NCI-H524 treated with DMSO at 0.1 percent for 48 hours (cell line): Measurements from ENCODE around the gene SLC24A4.

Source experiments
- DNase-seq: peaks from one replicate; lab custom pipeline; 2025; lab: John Stamatoyannopoulos, UW

The SLC24A4 gene

DNA sequence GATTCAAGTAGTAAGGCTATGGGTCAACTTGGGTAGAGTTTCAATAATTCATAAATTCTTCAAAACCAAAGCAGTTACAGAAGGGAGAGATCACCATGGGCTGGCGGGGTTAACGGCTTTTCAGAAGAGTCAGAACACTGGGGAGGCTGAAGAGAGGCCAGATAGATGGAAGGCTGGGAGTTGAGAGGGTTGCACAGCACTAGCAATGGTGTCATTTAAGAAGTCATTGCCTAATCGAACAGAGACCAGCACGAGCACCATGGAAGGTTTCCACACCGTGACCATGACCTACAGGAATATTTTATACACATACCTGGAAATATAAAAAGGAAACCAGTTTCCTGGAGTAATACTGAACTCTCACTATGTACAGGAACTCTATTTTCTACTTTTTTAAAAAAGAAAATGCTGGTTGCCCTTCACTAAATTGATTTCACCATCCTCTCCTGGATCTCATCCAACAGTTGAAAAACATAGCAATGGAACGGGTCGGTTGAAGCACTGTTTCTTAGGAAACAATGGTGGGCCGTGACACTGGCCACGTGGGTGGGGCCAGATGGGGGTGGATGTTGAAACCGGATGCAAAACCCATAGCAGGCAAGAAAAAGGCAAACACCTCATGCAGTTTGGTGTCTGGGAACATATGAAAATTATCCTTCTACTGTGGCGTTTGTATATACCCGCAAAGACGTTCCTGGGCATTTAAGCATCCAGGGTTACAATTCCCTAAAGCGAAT is 152.7 kb downstream of the SLC24A4 start:
- DNase-seq: no peak

DNA sequence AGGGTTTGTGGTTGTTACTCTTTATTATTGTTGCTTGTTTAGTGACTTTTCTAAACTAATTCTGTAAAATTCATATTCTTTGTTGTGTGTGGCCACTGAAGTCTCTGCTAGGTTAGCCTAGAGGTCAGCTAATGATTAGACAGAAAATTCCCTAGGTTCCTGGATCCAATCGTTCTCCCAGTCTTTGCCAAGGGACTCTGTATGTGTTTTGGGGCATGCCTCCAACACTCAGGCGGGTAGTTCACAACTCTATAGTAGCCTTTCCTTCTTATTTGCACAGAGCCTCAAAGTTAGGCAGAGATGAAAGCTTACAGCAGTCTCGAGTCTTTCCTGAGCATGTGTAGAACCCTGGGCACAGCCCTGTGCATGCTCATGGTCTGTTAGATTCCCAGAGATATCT is 157.9 kb downstream of the SLC24A4 start:
- DNase-seq: no peak

DNA sequence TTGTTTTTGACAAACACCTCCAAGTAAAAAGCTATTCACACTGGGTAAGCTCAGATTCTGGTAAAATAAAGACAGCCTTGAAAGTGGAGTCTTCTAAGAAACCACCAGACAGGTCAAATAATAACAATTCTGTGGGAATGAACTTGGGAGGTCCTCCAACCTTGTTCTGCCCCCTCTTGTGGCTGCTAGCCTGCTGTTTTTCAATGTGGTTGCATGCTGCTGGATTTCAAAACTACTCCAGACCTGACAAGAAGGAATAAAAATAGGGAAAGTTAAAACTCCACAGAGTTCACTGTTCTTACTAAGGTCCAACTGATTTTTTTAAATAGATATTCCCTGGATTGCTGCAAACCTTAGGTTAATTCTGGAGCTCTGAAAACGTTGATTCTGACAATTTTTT is 158.4 kb downstream of the SLC24A4 start:
- DNase-seq: no peak

DNA sequence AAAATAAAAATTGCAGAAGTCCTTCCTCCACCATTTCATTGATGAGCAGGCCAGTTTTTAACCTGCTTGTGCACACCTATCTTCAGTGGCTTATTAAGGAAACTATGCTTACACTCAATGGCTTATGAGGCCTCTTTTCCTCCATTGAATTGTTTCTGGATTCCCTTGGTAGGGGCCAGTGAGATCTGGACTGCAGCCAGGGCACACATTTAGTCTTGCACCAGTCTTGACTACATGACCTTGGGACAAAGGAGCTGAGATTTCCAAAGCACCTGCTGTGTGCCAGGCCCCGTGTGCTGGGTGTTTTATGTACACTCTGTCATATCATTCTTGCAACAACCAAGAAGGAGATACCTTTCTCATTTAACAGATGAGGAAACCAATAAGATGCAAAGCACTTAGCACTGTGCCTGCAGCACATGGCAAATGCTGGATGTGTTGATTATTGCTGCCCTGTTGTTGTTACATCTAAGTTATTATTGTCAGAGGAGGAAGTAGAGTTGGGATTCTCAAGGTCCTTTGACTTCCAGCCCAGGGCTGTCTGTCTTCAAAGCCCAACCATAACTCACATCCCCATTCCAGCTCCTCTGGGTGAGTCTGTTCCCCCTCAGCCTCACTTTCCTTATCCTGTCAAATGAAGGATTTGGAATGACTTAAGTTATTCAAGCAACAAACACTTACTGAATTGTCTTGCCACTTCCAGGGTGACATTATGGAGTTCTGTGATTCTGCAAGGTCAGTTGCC is 159.0 kb downstream of the SLC24A4 start:
- DNase-seq: no peak

DNA sequence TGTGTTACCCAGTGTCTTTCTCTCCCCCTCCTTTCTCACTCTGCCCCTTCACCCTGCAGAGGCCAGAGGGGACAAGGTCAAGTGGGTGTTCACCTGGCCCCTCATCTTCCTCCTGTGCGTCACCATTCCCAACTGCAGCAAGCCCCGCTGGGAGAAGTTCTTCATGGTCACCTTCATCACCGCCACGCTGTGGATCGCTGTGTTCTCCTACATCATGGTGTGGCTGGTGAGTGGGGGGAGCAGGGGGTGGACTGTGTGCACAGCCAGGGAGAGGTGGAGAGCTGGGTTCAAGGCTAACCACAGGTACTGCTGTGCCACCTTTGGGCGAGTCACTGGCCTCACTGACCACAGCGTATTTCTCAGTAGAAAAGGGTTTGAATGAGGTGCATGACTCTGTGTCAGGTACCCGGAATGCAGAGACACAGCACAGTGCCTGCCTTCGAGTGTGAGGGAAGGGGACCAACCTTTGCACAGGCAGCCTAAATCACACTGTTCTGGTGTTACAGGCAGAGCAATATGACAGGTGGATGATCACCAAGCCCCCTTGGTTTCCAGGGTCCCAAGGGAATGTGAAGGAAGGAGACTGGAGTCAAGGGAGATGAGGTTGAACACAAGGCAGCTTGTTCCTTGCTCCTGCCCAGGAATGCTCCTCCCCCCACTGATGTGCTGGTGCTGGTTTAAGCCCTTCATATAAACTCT is 159.8 kb downstream of the SLC24A4 start:
- DNase-seq: no peak

DNA sequence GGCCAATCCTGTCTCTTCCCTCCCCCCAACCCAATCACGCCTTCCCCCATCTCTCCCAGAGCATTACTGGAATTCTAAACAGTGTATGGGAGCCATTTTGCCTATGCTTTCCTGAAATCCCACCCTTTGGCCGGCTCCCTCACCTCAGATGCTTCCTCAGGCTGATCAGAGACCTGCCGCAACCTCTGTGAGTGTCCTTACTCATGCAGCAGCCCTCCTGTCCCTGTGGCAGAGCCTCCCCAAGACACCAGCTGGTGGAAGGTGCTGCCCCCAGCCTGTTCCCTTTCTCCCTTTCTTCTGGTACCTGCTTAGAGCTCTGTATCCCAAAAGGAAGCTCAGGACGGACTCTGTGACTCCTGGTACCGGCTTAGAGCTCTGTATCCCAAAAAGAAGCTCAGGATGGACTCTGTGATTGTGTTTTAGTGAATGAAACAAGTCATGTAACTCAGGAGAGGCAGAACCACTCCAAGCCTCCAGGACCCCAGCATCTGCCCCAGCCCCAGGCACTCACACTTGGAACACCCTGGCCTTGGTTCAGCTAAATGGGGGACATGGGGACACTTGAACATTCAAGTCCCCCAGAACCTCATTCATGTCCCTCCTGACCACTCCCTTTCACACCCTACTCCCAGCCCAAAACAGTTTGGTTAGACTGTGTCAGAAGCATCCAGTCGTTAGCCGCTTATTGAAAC is 161.3 kb downstream of the SLC24A4 start:
- no peak for DNase-seq

DNA sequence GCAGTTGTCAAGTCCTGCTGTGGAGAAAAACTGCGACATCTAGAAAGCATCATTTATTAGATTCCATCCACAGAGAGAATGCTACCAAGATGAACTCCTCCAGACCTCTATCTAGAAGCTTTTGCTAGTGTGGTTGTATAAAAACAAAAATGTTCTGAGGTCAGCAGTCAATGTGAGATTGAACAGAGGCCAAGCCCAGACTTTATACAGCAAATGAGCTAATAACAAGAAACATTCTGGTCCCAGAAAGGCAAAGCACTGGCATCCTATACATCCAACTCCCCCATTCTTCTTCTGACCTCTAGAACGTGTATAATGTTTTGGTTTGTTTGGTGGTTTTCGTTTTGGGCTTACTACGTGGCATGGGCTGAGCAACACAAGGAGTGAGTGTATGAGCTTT is 163.9 kb downstream of the SLC24A4 start:
- no peak for DNase-seq

DNA sequence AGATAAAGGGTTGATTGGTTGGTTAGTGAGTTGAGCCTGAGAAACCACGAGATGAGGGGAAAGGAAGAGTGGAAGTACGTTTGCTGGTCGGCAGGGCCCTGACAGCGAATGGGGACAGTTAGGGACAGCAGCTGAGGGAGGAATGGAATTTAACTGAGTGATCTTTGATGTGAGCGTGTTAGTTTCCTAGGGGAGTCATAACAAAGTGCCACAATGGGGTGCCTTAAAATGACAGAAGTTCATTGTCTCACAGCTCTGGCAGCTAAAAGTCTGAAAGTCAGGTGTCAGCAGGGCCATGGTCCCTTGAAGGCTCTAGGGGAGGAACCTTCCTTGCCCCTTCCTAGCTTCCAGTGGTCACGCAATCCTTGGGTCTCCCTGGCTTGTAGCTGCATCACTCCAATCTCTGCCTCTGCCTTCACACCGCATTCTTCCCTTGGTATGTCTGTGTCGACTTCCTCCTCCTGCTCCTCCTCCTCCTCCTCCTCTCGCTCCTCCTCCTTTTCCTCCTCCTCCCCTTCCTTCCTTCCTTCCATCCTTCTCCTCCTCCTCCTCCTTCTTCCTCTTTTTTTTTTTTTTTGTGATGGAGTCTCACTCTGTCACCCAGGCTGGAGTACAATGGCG is 164.7 kb downstream of the SLC24A4 start:
- DNase-seq: no peak

DNA sequence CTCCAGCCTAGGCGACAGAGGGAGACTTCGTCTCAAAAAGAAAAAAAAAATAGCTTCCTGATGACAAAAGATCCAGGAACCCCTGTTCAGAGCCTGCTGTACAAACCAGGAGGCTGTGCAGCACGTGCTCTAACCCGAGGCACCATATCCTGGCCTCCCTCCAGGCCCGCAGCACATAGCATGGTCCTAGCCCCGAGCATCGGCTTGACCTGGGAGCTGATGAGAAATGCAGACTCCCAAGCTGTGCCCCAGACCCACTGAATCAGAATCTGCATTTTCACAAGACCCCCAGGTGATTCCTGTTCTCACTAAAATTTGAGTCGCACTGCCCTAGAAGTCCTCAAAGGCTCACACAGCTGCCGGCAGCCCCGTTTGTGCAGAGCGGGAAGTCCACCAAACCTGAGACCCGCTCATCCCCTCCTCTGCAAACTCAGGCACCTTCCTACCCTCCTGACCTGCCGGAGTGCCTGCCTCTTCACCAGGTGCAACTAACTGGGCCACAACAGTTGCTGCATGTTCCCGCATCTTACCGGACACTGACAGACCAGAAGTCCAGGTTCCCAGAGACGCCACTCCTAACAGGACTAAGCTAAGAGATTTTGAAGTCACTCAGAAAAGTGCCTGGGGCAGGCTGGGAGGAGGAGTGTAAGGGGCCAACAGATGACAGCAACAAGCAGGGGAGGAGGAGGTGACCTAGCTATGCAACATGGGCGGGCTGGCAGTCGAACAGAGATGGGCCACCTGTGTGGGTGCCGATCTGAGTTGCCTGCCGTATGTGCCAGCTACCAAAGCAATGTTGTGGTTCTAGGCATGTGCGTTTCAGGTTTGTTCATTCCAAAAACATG is 166.7 kb downstream of the SLC24A4 start:
- DNase-seq: no peak

DNA sequence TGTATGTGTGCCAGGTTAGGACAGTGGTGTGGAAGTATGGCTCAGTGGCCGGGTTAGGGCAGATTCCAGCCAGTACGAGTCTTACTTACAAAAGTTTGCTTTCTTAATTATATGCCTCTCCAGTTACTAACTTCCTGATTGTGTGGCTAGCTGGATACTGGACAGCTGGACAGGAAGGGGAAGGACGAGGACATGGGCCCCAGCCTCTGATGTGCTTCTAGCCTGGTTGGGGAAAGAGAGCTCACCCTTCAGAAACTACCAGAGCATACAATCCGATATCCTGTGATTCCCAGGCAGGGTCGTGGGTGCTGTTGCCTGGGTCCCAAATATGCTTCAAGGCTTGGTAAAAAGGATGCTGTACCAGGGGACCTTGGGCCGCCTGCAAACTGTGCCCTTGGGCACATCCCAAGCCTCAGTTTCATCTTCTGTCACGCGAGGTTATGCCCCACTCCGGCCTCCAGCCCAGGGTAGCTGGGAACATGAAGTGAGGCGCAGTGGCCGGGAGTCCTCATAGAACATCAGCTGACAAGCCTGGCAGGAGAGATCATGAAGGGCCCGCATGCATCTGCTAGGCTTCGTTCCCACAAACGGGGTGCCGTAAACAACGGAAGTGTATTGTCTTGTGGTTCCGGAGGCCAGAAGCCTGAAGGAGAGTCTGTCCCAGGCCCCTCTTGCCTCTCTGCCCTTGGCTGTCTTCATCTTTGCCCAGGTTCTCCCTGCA is 167.4 kb downstream of the SLC24A4 start:
- no peak for DNase-seq

DNA sequence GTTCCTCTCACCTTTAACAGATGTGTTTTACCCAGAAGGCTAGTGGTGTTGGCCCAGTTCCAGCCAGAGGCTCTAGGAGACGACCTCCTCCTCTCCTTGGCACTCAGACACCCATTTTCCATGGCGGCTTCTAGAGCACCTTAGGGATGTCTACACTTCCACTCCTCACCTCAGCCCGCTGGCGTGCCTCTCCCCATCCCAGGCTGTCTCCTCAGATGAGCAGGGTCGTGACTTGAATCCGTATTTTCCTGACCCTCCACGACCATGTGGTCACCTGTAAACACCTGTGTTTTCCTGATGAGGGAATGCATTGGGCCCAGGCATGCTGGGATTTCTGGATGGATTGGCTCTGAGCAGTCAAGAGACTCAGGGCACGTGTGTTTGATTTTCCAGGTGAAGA is 168.8 kb downstream of the SLC24A4 start:
- no peak for DNase-seq

DNA sequence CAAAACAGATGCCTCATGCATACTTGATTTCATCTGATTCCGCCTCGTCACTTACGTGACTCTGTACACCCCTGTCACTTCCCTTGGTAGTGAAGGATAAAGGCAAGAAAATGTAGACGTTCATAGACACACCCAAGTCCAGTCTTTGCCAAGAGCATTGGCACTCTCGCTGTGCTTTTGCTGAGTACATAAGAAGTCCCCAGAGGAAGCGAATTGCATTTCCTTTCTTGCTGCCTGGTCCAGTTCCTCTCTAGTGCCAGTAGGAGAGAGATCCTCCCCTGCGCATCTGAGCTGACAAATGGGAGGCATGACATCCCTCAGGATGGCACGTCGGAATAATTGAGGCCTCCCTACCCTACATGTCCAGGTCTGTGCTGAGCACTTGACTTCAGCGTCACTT is 169.3 kb downstream of the SLC24A4 start:
- no peak for DNase-seq

DNA sequence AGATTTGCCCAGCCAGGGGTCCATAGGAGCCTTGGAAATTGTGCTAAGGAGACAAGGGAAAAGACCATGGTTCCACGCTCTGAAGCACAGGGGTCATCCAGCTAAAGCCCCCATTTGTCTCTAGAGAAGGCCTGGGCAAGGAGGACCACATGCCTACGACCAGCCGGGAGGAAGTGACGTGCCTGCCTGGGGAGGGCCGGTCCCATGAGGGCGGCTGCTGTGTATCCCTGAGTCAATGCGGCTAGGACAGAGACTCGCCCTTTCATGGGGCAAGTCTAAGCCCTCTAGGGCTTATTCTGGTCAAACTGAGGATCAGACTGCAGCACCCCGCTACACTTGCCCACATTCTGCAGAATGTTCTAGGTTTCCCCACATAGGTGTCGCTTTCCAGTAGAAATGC is 170.1 kb downstream of the SLC24A4 start:
- DNase-seq: no peak

DNA sequence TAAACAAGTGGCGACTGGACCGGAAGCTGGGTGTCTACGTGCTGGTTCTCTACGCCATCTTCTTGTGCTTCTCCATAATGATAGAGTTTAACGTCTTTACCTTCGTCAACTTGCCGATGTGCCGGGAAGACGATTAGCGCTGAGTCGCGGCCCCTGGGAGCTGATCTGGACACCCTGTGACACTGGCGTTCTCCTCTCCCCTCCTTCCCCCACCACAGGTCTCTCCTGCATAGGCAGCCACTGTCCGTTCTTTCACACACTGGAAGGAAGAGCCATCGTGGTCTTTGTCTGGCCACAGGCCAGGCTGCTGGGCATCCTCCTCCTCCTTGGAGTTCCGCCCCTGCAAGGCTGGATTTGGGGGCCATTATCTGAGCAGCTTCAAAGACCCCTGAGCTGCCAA is 170.5 kb downstream of the SLC24A4 start:
- no peak for DNase-seq

DNA sequence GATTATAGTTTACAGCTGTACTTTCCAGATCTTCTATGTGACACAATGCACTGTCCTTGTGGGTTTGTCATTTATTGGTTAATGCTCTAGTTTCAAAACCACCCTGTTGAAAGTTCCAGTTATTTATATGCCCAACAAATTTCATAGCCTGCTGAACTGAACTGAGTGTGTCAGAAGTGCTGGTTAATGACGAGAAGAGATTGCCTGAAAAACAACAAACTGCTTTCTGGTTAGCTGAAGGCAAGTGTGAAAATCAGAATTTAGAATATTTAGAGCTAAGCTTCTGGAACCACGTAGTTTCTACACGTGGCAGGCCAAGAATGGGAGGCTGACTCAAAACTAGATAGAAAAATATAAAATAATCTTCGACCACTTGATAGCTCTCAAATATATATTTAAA is 171.5 kb downstream of the SLC24A4 start:
- no peak for DNase-seq

DNA sequence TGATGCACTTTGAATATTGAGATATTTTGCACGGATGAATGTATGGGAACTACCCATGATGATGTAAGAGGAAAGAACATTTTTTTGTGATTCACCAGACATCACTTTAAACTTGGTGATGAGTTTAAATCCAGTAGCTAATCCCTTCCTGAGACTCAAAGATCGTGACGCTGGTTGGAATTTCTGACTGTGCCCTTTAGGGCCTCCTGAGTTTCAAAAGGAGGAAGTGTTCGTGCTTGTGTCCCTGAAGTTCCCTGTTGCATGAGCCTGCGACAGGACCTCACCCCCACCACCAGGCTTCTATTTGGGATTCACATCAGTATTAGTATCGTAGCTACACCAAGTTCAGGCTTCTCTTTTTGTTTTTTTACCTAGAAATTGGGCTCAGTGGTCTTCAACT is 172.1 kb downstream of the SLC24A4 start:
- no peak for DNase-seq

DNA sequence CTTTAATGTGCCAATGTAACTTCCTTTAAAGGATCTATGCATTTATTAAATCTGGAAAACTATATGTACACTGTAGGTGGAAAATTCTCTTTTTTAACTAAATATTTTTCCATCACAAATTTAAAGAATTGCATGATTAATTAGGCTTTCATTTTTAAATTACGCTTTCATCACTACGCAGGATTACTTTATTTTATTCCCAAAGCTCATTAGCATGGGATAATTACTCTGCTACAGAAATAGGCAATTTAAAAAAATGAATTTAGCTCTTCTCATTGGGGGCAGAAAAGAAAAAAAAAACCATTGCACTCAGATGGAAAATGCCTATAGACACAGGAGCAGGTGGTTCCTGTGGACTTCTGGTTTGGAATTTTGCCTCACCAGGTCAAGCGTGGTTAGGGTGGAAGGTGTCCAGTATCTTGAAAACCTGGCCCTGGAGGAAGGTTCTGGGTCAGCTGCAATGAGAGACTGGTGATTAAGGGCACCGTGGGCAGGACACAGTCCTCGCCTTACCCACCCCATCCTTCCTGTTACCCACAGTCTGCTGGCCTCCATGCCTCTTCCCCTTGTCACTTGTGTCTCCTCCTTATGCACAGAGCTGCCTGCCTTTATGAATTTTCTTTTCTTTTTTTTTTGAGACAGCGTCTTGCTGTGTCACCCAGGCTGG is 173.4 kb downstream of the SLC24A4 start:
- DNase-seq: no peak

DNA sequence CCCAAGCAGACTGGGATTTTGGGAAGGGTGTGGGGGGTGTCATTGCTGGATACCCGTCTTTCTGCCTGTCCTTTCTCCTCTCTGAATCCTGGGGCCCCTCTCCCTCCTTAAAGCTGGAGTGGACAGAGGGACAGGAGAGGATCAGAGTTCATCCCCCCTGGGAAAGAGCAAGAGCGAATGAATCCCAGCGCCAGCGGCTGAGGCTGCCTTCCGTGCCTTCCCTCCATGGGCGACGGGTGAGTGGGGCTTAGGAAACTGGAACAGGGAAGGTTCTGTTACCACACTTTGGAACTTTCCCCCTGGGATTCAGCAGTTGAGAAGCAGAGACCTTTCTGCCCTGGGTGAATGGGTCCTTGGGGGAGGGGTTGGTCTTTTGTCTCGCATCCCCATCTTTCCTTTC is 174.4 kb downstream of the SLC24A4 start:
- DNase-seq: no peak

DNA sequence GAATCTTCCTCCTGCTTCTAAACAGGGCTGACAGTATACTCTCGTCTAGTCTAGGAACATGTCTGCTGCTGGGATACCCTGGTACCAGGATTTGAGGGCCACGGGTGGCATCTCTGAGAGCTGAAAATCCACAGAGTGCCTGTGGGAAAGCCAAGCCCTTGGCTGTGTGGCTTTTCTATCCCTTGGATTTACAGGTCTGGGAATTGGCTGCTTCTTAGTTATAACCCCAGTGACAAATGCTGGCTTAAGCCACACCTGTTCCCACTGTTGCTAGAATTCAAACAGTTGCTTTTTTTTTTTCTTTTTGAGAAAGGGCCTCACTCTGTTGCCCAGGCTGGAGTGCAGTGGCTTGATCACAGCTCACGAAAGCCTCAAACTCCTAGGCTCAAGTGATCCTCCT is 176.3 kb downstream of the SLC24A4 start:
- DNase-seq: no peak

DNA sequence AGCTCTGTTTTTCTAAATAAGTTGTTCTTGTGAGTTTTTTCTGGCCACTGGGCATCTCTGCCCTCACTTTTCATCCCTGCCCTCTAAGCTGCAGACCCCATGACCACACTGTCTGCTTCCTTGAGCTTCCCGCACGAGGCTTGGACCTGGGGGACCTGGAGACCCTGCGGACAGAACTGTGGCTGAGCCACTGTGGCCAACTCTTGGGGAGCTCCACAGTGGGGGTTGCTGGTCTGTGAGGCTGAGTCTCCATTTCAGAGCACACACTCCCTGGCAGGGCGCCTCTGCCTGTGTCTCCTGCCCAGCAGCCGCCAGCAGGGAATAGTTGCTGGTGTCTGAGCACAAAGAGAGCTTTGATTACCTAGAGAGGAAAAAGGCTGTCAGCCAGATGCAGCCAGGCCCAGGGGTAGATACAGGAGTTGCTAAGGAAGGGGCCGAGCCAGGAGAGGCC is 177.6 kb downstream of the SLC24A4 start:
- no peak for DNase-seq
